Thoracic aorta (tissue), 2 donors: ENCODE measurements around the gene SPOCK3. TPM values are rescaled to one million over a fixed set of nuclear protein-coding genes. Genes with fewer than 3 reads are reported as not detected.

Experiments
- ATAC-seq: fragments of 150-250 bp; one replicate; pipeline ENCODE4 v1.8.0; 2017; ENCODE audit warnings: low read depth; ENCODE audit not compliant: insufficient number of reproducible peaks, low FRiP score
- DNase-seq: peaks from one replicate; pipeline ENCODE4 v3.0.0-alpha.2; 2020; ENCODE audit warnings: low spot score
- H3K27ac ChIP-seq, 2 donors: fragments of 200-600 bp; sonication (generic); 1 replicate in 1 of 2; 2 replicates in 1 of 2; pipeline ENCODE4 v1.5.1; 2016; ENCODE audit warnings: mild to moderate bottlenecking in 2 of 2, moderate library complexity in 2 of 2
- H3K27me3 ChIP-seq: fragments of 200-600 bp; sonication (generic); replicated peaks from 2 replicates; pipeline ENCODE4 v1.6.0; 2016; ENCODE audit warnings: mild to moderate bottlenecking; ENCODE audit not compliant: insufficient read depth
- H3K36me3 ChIP-seq: fragments of 200-600 bp; sonication (generic); one replicate; pipeline ENCODE4 v1.5.1; 2016
- H3K4me1 ChIP-seq, 2 donors: fragments of 200-600 bp; sonication (generic); 1 replicate in 1 of 2; 2 replicates in 1 of 2; pipeline versions ENCODE4 v1.5.1 to v1.6.0; 2016; ENCODE audit warnings: low read depth in 2 of 2, mild to moderate bottlenecking in 1 of 2; ENCODE audit not compliant: control insufficient read depth in 1 of 2
- H3K4me3 ChIP-seq: fragments of 200-600 bp; sonication (generic); 2 replicates; pipeline ENCODE4 v1.5.1; 2016; ENCODE audit warnings: mild to moderate bottlenecking
- H3K9me3 ChIP-seq: fragments of 200-600 bp; sonication (generic); 2 replicates; pipeline ENCODE4 v1.5.1; 2016
- CTCF ChIP-seq: fragments of 200-600 bp; sonication (generic); IDR thresholded peaks from one replicate; pipeline ENCODE4 v1.5.1; 2019; ENCODE audit warnings: antibody characterized with exemption
- total RNA-seq, 2 donors: library from RNA; depleted of rRNA; stranded (reverse); fragments of >200 nt; gene quantifications; one replicate each; pipeline versions ENCODE4 v1.1.0 to v1.2.3, GENCODE V29; 2016

Gene SPOCK3
- total RNA-seq, 2 donors from 2014 or later, result not detected

GRCh38 chr4:167239627-167240026 lies 5.3 kb upstream of the SPOCK3 start:
- H3K4me3 ChIP-seq, result no peak overlapping the region
- no peak for TF ChIP-seq CTCF
- DNase-seq (no peak), ATAC-seq (no peak)
- H3K9me3 ChIP-seq, result peaks cover 5% of the 10 kb centered on the region
- H3K4me1 ChIP-seq, result peaks cover 0 to 2% of the 10 kb centered on the region in 2 donors
- H3K27ac ChIP-seq, result no peak overlapping the region
- no peaks in the 10 kb centered on the region for H3K36me3 ChIP-seq
- no peaks in the 10 kb centered on the region for H3K27me3 ChIP-seq

- no peak for ATAC-seq
- H3K36me3 ChIP-seq, result no peaks in the 10 kb centered on the region
- peaks cover 0 to 15% of the 10 kb centered on the region in 2 donors for H3K4me1 ChIP-seq
- H3K27ac ChIP-seq, result no peak overlapping the region
- DNase-seq, result no peak
- H3K4me3 ChIP-seq, result no peak overlapping the region
- H3K27me3 ChIP-seq, result no peaks in the 10 kb centered on the region
- H3K9me3 ChIP-seq, result peaks cover under 1% of the 10 kb centered on the region
- TF ChIP-seq CTCF, result no peak
These were observed 3.9 kb upstream of the SPOCK3 start for GRCh38 chr4:167238226-167238625.

GRCh38 chr4:167233685-167234315 lies 494 bp downstream of the SPOCK3 start:
- TF ChIP-seq CTCF, result no peak
- H3K4me1 ChIP-seq, result peaks cover 0 to 15% of the 10 kb centered on the region in 2 donors
- H3K36me3 ChIP-seq, result no peaks in the 10 kb centered on the region
- H3K27ac ChIP-seq, result no peak overlapping the region
- H3K4me3 ChIP-seq, result peak overlapping the region; percentile 68
- no peaks in the 10 kb centered on the region for H3K9me3 ChIP-seq
- ATAC-seq, result no peak
- DNase-seq, result no peak
- H3K27me3 ChIP-seq, result no peaks in the 10 kb centered on the region

GRCh38 chr4:167232805-167233684 lies 1.2 kb downstream of the SPOCK3 start:
- Histone ChIP-seq H3K9me3 (no peaks in the 10 kb centered on the region), H3K36me3 (no peaks in the 10 kb centered on the region), H3K27ac (no peak overlapping the region), H3K4me3 (peak overlapping the region; percentile 68), H3K27me3 (no peaks in the 10 kb centered on the region), H3K4me1 (peaks cover 0 to 15% of the 10 kb centered on the region in 2 donors)
- no peak for ATAC-seq
- DNase-seq, result no peak
- TF ChIP-seq CTCF, result no peak

- H3K27me3 ChIP-seq, result no peaks in the 10 kb centered on the region
- ATAC-seq (no peak), DNase-seq (no peak)
- H3K9me3 ChIP-seq, result no peaks in the 10 kb centered on the region
- no peak for TF ChIP-seq CTCF
- H3K27ac ChIP-seq, result no peak overlapping the region
- H3K4me3 ChIP-seq, result no peak overlapping the region
- no peaks in the 10 kb centered on the region for H3K36me3 ChIP-seq
- H3K4me1 ChIP-seq, result peaks cover 0 to 15% of the 10 kb centered on the region in 2 donors
These were observed 3.5 kb downstream of the SPOCK3 start for GRCh38 chr4:167230744-167231143.
